Fibroblast of lung (primary cell): ENCODE results near the gene TBL1X. TPM values are rescaled to one million over a fixed set of nuclear protein-coding genes. Genes with fewer than 3 reads are reported as not detected.

Experiments
- DNase-seq, 2 donors: peaks; one replicate each; pipeline versions ENCODE4 v3.0.0 to v3.0.0-alpha.2; 2010; ENCODE audit warnings: low read depth in 2 of 2
- H2AFZ ChIP-seq: 2 replicates; pipeline ENCODE4 v1.5.1; 2012; ENCODE audit warnings: low read length, control low read depth, inconsistent platforms
- H3K27ac ChIP-seq: 2 replicates; pipeline ENCODE4 v1.5.1; 2011; ENCODE audit warnings: low read length, control low read depth; ENCODE audit not compliant: insufficient read depth
- H3K27me3 ChIP-seq: 2 replicates; pipeline ENCODE4 v1.5.1; 2011; ENCODE audit warnings: mild to moderate bottlenecking, low read length; ENCODE audit not compliant: control insufficient read depth, insufficient read depth
- H3K36me3 ChIP-seq: 2 replicates; pipeline ENCODE4 v1.5.1; 2011; ENCODE audit warnings: low read length; ENCODE audit not compliant: control insufficient read depth, insufficient read depth
- H3K4me1 ChIP-seq: 2 replicates; pipeline ENCODE4 v1.5.1; 2011; ENCODE audit warnings: low read length; ENCODE audit not compliant: control insufficient read depth, insufficient read depth; ENCODE audit errors: extremely low read depth
- H3K4me2 ChIP-seq: 2 replicates; pipeline ENCODE4 v1.5.1; 2011; ENCODE audit warnings: low read length, control low read depth; ENCODE audit not compliant: insufficient read depth; ENCODE audit errors: extremely low read depth
- H3K4me3 ChIP-seq, 4 experiments: fragments of 200-600 bp in 1 of 4; sonication (generic) in 1 of 4; replicated peaks in 1 of 4; 2 replicates each; pipeline ENCODE4 v1.5.1; 2011 to 2016; ENCODE audit warnings: low read length in 4 of 4, low read depth in 3 of 4, mild to moderate bottlenecking in 3 of 4, control low read depth in 2 of 4, inconsistent platforms in 1 of 4, mixed read lengths in 1 of 4; ENCODE audit not compliant: insufficient read depth in 1 of 4; ENCODE audit errors: control extremely low read depth in 1 of 4
- H3K79me2 ChIP-seq: 2 replicates; pipeline ENCODE4 v1.5.1; 2012; ENCODE audit warnings: mild to moderate bottlenecking, low read length, inconsistent platforms; ENCODE audit not compliant: control insufficient read depth, insufficient read depth
- H3K9ac ChIP-seq: 2 replicates; pipeline ENCODE4 v1.5.1; 2011; ENCODE audit warnings: mild to moderate bottlenecking, low read length, control low read depth; ENCODE audit not compliant: insufficient read depth
- H3K9me3 ChIP-seq: 2 replicates; pipeline ENCODE4 v1.5.1; 2012; ENCODE audit warnings: low read depth, low read length; ENCODE audit not compliant: control insufficient read depth, insufficient read depth
- H4K20me1 ChIP-seq: 2 replicates; pipeline ENCODE4 v1.5.1; 2011; ENCODE audit warnings: low read length; ENCODE audit not compliant: control insufficient read depth, insufficient read depth; ENCODE audit errors: extremely low read depth
- CTCF ChIP-seq, 2 donors: IDR thresholded peaks in 1 of 2; conservative IDR thresholded peaks in 1 of 2; 1 replicate in 1 of 2; 2 replicates in 1 of 2; pipeline ENCODE4 v1.5.1; 2011 to 2012; ENCODE audit warnings: low read length in 2 of 2, control low read depth in 1 of 2, inconsistent platforms in 1 of 2, low read depth in 1 of 2, mild to moderate bottlenecking in 1 of 2
- EZH2 ChIP-seq: IDR thresholded peaks from 2 replicates; pipeline ENCODE4 v1.5.1; 2012; ENCODE audit warnings: low read length, control low read depth, mild to moderate bottlenecking; ENCODE audit errors: missing control alignments
- polyA plus RNA-seq, 2 donors: library from polyadenylated mRNA; depleted of rRNA in 1 of 2; stranded (reverse) in 1 of 2; unstranded in 1 of 2; fragments of >200 nt; gene quantifications; 2 replicates each; pipeline ENCODE4 v1.2.1, GENCODE V29; 2011 to 2012; ENCODE audit warnings: missing spikeins in 1 of 2
- total RNA-seq: library from RNA; depleted of rRNA; stranded (reverse); fragments of >200 nt; gene quantifications from 2 replicates; pipeline ENCODE4 v1.2.1, GENCODE V29; 2014

Gene TBL1X
- total and polyA plus RNA-seq, 2 donors (not counting 1 experiment from before 2014, with no cell fraction given) = 25.8 to 29.4 TPM

- TF ChIP-seq CTCF (conservative IDR thresholded peaks at IDR 0.05 in 1 of 2, IDR thresholded peaks at IDR 0.05 in 1 of 2; ENCODE audit: low read depth in 1 of 2, low read length in 2 of 2) (no peak), EZH2 (no peak)
- Histone ChIP-seq H3K79me2 (no peaks in the 10 kb centered on the region), H3K36me3 (no peaks in the 10 kb centered on the region), H3K27ac (no peak overlapping the region), H3K9me3 (no peaks in the 10 kb centered on the region), H3K4me3 (no peak overlapping the region), H2AFZ (no peak overlapping the region), H3K4me2 (no peak overlapping the region), H3K27me3 (no peaks in the 10 kb centered on the region), H3K4me1 (peaks cover 3% of the 10 kb centered on the region), H3K9ac (no peak overlapping the region), H4K20me1 (no peaks in the 10 kb centered on the region)
- no peak for DNase-seq
Measured at GRCh38 chrX:9643807-9644206, 178.9 kb downstream of the TBL1X start.

- no peaks in the 10 kb centered on the region for H4K20me1 ChIP-seq
- no peak for TF ChIP-seq EZH2
- no peak for TF ChIP-seq CTCF (conservative IDR thresholded peaks at IDR 0.05 in 1 of 2, IDR thresholded peaks at IDR 0.05 in 1 of 2; ENCODE audit: low read depth in 1 of 2, low read length in 2 of 2)
Measured at GRCh38 chrX:9644335-9644734, 179.5 kb downstream of the TBL1X start.

GRCh38 chrX:9646471-9647224 lies 181.8 kb downstream of the TBL1X start:
- peak in 1 of 2 donors; percentile 48 for DNase-seq
- TF ChIP-seq CTCF (conservative IDR thresholded peaks at IDR 0.05 in 1 of 2, IDR thresholded peaks at IDR 0.05 in 1 of 2; ENCODE audit: low read depth in 1 of 2, low read length in 2 of 2) (no peak), EZH2 (no peak)
- H3K27ac ChIP-seq = peak overlapping the region; percentile 36

More at GRCh38 chrX:9644335-9644734, 179.5 kb downstream of the TBL1X start:
- H3K79me2 ChIP-seq = no peaks in the 10 kb centered on the region
- no peak for DNase-seq
- no peak overlapping the region for H3K4me2 ChIP-seq
- H3K27me3 ChIP-seq = no peaks in the 10 kb centered on the region
- no peak overlapping the region for H3K9ac ChIP-seq
- H3K36me3 ChIP-seq = no peaks in the 10 kb centered on the region
- no peak overlapping the region for H3K27ac ChIP-seq
- H3K4me3 ChIP-seq = no peak overlapping the region
- no peak overlapping the region for H2AFZ ChIP-seq
- peaks cover 3% of the 10 kb centered on the region for H3K4me1 ChIP-seq
- H3K9me3 ChIP-seq = no peaks in the 10 kb centered on the region

More at GRCh38 chrX:9646471-9647224, 181.8 kb downstream of the TBL1X start:
- Histone ChIP-seq H3K4me3 (no peak overlapping the region), H4K20me1 (no peaks in the 10 kb centered on the region), H2AFZ (no peak overlapping the region), H3K9me3 (no peaks in the 10 kb centered on the region), H3K36me3 (no peaks in the 10 kb centered on the region), H3K9ac (no peak overlapping the region), H3K4me1 (peaks cover 3% of the 10 kb centered on the region), H3K79me2 (no peaks in the 10 kb centered on the region), H3K4me2 (peak overlapping the region; percentile 32), H3K27me3 (no peaks in the 10 kb centered on the region)
